Activated naive CD4-positive, alpha-beta T cell treated with anti-CD3 and anti-CD28 coated beads, Interleukin-2, amount 50 U/mL, for 72 hours (primary cell): ENCODE results near the gene S100PBP. TPM values are rescaled to one million over a fixed set of nuclear protein-coding genes. Genes with fewer than 3 reads are reported as not detected.

Source experiments
- ATAC-seq, 2 donors: fragments of 150-1000 bp; cut with Tn5 transposase; 2 replicates each; pipeline ENCODE4 v1.10.0; 2021; ENCODE audit warnings: mild to moderate bottlenecking in 2 of 2, moderate library complexity in 2 of 2
- DNase-seq, 2 donors: peaks; one replicate each; pipeline ENCODE4 v3.0.0; 2021 to 2022; ENCODE audit warnings: low spot score in 2 of 2
- H3K27ac Mint-ChIP-seq, 2 donors: one replicate each; pipeline ENCODE4 v1.8.0; 2022; ENCODE audit warnings: mild to moderate bottlenecking in 2 of 2, mixed read lengths in 2 of 2
- H3K36me3 Mint-ChIP-seq, 2 donors: one replicate each; pipeline ENCODE4 v1.8.0; 2022; ENCODE audit warnings: mixed read lengths in 2 of 2
- H3K9me3 Mint-ChIP-seq, 2 donors: one replicate each; pipeline ENCODE4 v1.8.0; 2022; ENCODE audit warnings: mixed read lengths in 2 of 2
- total RNA-seq, 2 donors: library from RNA; stranded (reverse); gene quantifications; one replicate each; pipeline ENCODE4 v1.2.3, GENCODE V29; 2022

The S100PBP gene
- total RNA-seq, 2 donors from 2014 or later = 41.5 to 73.0 TPM

DNA sequence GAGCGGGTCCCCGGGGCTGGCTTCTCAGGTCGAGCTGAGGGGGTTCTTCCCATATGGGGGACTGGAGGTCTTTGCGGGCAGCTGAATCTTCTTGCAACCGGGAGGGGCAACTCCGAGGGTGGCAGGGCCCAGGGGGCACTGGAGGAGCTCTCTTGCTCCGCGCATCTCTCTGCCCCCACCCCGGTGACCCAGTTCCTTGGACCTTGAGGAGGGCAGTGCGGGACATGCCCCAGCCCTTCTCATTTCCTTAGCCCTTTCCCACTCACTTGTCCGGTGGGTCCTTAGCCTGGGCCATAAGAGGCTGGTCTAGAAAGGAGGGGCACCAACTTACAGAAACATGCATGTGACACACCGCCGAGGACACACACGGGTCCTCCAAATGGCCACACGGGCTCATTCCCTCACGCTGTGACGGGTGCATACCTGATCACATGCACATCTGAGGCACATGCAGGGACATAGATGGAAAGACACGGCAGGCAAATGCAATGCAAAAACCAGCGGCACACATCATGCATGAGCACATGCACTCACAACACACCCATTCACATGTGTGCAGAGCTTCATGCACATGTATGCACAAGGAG is 69.5 kb downstream of the S100PBP start:
- Mint-ChIP-seq H3K36me3 (peaks cover 0 to under 1% of the 10 kb centered on the region in 2 donors), H3K9me3 (no peaks in the 10 kb centered on the region), H3K27ac (no peak overlapping the region)
- no peak for DNase-seq
- ATAC-seq = no peak

DNA sequence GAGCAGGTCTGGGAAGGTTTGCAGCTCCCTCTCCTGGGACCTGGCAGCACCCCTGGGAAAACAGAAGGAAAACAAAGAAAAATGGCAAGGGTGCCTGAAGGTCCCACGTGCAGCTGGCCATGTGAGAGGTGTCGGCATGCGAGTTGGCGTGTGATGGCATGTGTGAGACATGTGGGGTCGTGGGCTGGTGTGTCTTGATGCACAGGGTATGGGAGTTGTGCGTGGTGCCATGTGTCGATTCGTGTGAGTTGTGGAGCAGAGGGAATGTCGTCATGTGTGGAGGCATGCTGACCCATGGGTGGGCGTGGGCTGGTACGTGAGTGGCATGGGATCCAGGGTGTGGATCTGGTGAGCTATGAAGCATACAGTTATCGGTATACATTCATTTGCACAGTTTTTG is 70.2 kb downstream of the S100PBP start:
- Mint-ChIP-seq H3K9me3 (no peaks in the 10 kb centered on the region), H3K27ac (no peak overlapping the region), H3K36me3 (peaks cover 0 to 5% of the 10 kb centered on the region in 2 donors)
- no peak for ATAC-seq
- no peak for DNase-seq

DNA sequence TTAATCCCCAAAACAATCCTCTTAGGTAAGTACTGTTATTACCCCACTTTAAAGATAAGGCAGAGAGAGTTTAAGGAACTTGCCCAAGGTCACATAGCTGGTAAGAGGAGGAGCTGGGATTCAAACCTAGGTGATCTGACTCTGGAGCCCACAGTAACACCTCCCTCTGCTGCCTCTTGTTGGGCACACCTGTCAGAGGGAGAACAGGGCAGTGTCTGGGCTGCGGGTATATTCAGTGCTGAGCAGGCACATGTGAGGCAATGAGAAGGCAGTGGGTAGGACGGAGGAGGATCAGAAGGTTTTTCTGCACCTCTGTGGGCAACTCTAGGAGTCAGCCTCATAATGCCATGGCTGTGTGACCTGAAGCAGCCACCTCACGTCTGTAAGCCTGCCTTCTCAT is 70.7 kb downstream of the S100PBP start:
- Mint-ChIP-seq H3K36me3 (peaks cover 0 to 5% of the 10 kb centered on the region in 2 donors), H3K27ac (no peak overlapping the region), H3K9me3 (no peaks in the 10 kb centered on the region)
- DNase-seq (no peak), ATAC-seq (no peak)

GRCh38 chr1:32888677-32889420 is 71.4 kb downstream of the S100PBP start:
- ATAC-seq = no peak
- H3K9me3 Mint-ChIP-seq = no peaks in the 10 kb centered on the region
- H3K27ac Mint-ChIP-seq = no peak overlapping the region
- DNase-seq = no peak
- H3K36me3 Mint-ChIP-seq = peaks cover 0 to 5% of the 10 kb centered on the region in 2 donors

DNA sequence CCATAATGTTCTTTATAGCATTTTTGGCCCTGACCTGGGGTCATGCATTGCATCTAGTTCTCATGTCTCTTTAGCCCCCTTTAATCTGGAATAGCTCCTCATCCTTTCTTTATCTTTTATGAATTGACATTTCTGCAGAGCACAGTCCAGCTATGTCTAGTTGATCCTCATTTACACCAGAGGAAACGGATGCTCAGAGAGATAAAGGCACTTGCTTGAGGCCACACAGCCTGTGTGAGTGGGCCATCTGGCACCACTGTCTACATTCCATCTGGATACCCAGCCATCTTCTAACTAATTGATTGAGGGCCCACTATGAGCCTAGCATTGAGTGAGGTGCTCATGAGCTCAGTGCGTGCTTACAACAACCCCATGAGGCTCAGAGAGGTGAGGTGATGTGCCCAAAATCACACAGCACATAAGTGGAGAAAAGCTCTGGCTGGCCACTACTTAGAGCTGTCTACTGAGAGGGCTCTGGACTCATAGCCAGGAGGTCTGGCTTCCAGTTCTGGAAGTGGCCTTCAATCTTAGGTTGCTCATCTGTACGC is 72.4 kb downstream of the S100PBP start:
- no peak for ATAC-seq
- no peak overlapping the region for H3K27ac Mint-ChIP-seq

GRCh38 chr1:32890516-32891240 is 73.2 kb downstream of the S100PBP start:
- no peak overlapping the region for H3K27ac Mint-ChIP-seq
- no peaks in the 10 kb centered on the region for H3K9me3 Mint-ChIP-seq
- ATAC-seq (no peak), DNase-seq (no peak)
- H3K36me3 Mint-ChIP-seq = peaks cover 0 to 5% of the 10 kb centered on the region in 2 donors

More for the DNA sequence above, 72.4 kb downstream of the S100PBP start:
- no peaks in the 10 kb centered on the region for H3K9me3 Mint-ChIP-seq
- peaks cover 0 to 5% of the 10 kb centered on the region in 2 donors for H3K36me3 Mint-ChIP-seq
- no peak for DNase-seq

GRCh38 chr1:32891241-32891570 is 73.8 kb downstream of the S100PBP start:
- Mint-ChIP-seq H3K9me3 (no peaks in the 10 kb centered on the region), H3K36me3 (peaks cover 0 to 5% of the 10 kb centered on the region in 2 donors), H3K27ac (no peak overlapping the region)

DNA sequence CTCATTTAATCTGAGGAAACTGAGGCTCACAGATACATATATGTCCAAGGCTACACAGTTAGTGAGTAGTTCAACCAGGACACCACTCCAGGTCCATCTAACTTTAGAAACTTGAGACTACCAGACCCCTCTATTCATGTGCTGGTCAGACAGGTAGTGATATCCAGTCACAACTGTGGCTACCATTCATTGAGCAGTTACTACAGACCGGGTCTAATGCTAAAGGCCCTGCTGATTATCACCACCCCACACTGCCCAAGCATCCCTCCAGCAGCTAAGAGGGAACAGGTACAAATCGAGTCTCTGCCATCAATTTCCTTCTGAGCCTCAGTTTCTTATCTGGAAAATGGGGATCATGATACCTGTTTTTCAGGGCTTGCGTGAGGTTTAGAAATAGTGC is 74.2 kb downstream of the S100PBP start:
- peaks cover 0 to 5% of the 10 kb centered on the region in 2 donors for H3K36me3 Mint-ChIP-seq
- H3K27ac Mint-ChIP-seq = no peak overlapping the region
- no peak for DNase-seq
- no peaks in the 10 kb centered on the region for H3K9me3 Mint-ChIP-seq
- ATAC-seq = no peak

More at GRCh38 chr1:32891241-32891570, 73.8 kb downstream of the S100PBP start:
- no peak for ATAC-seq
- DNase-seq = no peak

DNA sequence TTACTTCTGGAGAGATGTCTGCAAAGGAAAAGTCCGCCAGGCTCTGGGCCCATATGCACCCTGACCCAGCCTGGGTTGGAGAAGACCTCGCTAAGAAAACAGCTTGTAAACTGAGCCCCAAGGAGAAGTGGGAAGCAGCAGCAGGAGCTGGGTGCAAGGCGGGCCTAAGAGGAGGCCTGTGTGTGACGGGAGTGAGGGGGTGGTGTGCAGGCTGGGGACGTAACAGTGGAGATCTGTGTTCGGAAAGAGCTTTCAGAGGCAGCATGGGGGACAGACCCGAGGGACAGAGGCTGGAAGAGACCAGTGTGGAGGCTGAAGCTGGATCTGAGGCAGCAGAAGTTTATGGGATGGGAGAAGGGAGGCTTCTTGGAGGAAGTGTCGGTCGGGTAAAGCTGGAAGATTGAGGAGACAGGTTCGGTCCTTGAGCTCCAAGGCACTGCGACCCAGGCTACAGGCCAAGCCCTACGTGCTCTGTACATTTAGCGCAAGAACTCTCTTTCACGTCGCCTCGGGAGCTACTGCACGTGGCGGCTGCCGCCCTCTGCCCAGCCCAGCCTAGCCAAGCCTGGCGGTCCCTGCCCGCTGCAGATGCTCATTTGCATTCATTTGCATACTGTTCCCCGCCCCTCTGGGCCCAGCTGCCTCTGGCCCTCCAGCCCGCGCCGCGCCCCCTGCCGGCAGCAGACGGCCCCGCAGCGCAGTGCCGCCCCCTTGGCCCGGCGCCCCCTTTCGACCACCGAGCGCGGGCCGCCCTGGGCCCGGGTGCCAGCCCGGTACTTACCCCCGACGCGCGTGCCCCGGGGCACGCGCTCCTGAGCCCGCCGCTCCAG is 75.1 kb downstream of the S100PBP start:
- no peaks in the 10 kb centered on the region for H3K9me3 Mint-ChIP-seq
- peak; percentile 59 to 86 for ATAC-seq
- DNase-seq = peak in 1 of 2 donors; percentile 75
- peaks cover 0 to 5% of the 10 kb centered on the region in 2 donors for H3K36me3 Mint-ChIP-seq
- no peak overlapping the region for H3K27ac Mint-ChIP-seq

DNA sequence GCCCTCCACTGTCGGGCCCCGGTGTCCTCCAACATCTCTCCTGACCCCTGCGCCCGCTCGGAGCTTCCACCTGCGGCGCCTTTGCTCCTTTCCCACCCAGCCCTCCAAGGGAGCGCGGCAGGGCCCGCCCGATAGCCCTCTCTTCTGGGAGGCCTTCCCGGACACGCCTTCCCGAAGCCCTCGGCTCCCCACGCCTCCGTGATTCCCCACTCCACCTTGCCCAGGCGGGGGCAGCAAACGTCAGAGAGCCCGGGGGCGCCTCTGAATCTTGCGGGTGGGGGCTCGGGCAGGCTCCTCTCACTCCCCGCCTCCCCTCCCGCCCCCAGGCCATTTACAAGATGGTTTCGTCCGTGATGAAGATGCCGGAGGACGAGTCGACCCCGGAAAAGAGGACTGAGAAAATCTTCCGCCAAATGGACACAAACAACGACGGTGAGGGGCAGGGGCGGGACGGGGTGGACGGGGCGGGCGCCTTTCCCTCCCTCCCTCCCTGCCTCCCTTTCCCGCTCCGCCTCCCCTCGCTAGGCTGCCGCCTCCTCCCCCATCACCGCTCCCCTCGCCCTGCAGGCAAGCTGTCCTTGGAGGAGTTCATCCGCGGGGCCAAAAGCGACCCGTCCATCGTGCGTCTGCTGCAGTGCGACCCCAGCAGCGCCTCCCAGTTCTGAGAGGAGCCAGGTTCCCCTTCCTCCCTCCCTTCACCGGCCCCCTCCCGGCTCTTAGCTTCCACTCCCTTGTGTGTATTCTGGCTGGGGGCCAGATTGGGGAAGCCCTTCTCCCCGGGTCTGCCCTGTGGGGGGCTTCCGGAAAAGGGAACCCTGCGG is 76.0 kb downstream of the S100PBP start:
- DNase-seq = no peak
- peaks cover 0 to 5% of the 10 kb centered on the region in 2 donors for H3K36me3 Mint-ChIP-seq
- H3K9me3 Mint-ChIP-seq = no peaks in the 10 kb centered on the region
- no peak overlapping the region for H3K27ac Mint-ChIP-seq
- peak; percentile 8 to 25 for ATAC-seq

DNA sequence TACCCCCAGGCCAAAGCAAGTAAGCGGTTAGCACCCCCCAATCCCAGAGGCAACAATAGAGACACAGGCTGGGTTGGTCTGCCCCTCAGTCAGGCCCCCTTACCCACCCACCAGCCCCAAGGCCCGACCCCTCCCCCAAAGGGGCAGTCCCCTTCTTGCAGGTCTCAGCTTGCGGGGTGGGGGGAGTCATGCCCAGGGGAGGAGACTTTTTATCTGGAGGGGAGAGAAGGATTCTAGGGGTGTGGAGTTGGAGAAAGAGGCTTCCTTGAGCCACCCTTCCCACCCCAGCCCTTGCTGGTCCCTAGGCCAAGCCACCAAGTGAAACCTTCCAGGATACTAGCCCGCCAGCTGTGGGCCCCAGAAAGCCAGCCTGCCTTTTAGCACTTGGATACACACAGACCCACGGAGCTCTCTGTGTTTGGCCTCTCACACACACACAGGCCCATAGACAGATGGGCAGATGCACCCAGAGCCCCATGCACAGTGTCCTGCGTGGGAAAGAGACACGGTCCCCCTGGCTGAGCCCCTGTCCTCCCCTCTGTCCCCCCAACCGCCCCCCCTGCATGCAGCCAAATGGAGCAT is 76.7 kb downstream of the S100PBP start:
- H3K27ac Mint-ChIP-seq = no peak overlapping the region

DNA sequence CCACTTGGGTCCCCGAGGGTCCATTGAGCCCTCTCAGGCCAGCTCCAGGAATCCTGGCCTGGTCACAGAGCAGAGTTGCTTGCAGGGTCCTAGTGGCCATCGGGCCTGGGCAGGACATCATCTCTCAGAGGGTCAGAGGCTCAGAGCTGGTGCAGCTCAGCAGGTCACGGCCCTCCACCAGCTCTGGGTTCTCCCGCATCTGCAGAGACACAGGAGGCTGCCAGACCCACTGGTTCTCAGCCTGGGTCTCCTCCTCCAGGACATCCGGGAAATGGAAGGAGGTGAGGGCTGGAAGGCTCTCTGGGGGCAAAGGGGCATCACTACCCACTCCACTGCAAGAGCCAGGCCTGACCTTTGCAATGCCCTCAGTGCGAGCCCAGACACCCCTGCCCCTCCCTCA is 77.2 kb downstream of the S100PBP start:
- Mint-ChIP-seq H3K9me3 (no peaks in the 10 kb centered on the region), H3K27ac (no peak overlapping the region), H3K36me3 (peaks cover 0 to 5% of the 10 kb centered on the region in 2 donors)
- ATAC-seq = no peak
- DNase-seq = no peak

More for the DNA sequence above, 76.7 kb downstream of the S100PBP start:
- no peaks in the 10 kb centered on the region for H3K9me3 Mint-ChIP-seq
- no peak for ATAC-seq
- DNase-seq = no peak
- H3K36me3 Mint-ChIP-seq = peaks cover 0 to 5% of the 10 kb centered on the region in 2 donors

- DNase-seq = no peak
- Mint-ChIP-seq H3K27ac (no peak overlapping the region), H3K9me3 (no peaks in the 10 kb centered on the region), H3K36me3 (peaks cover 0 to 5% of the 10 kb centered on the region in 2 donors)
- no peak for ATAC-seq
Observed at GRCh38 chr1:32895325-32896215, 78.1 kb downstream of the S100PBP start.

GRCh38 chr1:32896451-32896850 is 79.0 kb downstream of the S100PBP start:
- peaks cover 0 to 5% of the 10 kb centered on the region in 2 donors for H3K36me3 Mint-ChIP-seq

More at GRCh38 chr1:32896451-32896850, 79.0 kb downstream of the S100PBP start:
- Mint-ChIP-seq H3K27ac (peak overlapping the region in 1 of 2 donors; percentile 58), H3K9me3 (no peaks in the 10 kb centered on the region)
- no peak for ATAC-seq
- DNase-seq = no peak
